Left lung (tissue), 10 donors: ENCODE results near the gene CD6. TPM values are rescaled to one million over a fixed set of nuclear protein-coding genes. Genes with fewer than 3 reads are reported as not detected.

Experiments used
- ATAC-seq: fragments of 200-7000 bp; cut with Tn5 transposase; one replicate; pipeline ENCODE4 v1.9.1; 2020; ENCODE audit warnings: moderate library complexity
- DNase-seq, 4 donors: peaks; one replicate each; pipeline ENCODE4 v3.0.0-alpha.2; 2013 to 2020
- H3K27ac ChIP-seq, 2 donors: fragments of 200-600 bp; sonication (generic) in 1 of 2; one replicate each; pipeline versions ENCODE4 v1.5.0 to v1.8.0; 2020 to 2021
- H3K27me3 ChIP-seq, 2 donors: fragments of 200-600 bp; sonication (generic) in 1 of 2; one replicate each; pipeline versions ENCODE4 v1.5.0 to v1.8.0; 2020 to 2021
- H3K36me3 ChIP-seq, 2 donors: fragments of 200-600 bp; sonication (generic) in 1 of 2; one replicate each; pipeline versions ENCODE4 v1.5.0 to v1.8.0; 2020 to 2021
- H3K4me1 ChIP-seq, 2 donors: fragments of 200-600 bp; one replicate each; pipeline ENCODE4 v1.8.0; 2021
- H3K4me3 ChIP-seq, 2 donors: fragments of 200-600 bp; sonication (generic) in 1 of 2; one replicate each; pipeline versions ENCODE4 v1.5.0 to v1.8.0; 2020 to 2021; ENCODE audit warnings: mild to moderate bottlenecking in 1 of 2
- H3K9me3 ChIP-seq, 2 donors: fragments of 200-600 bp; sonication (generic) in 1 of 2; one replicate each; pipeline versions ENCODE4 v1.5.0 to v1.8.0; 2020 to 2021
- CTCF ChIP-seq, 2 donors: fragments of 200-600 bp; sonication (generic) in 1 of 2; IDR thresholded peaks; one replicate each; pipeline versions ENCODE4 v1.5.0 to v1.8.0; 2021; ENCODE audit warnings: antibody characterized with exemption in 2 of 2
- intact Hi-C, 2 donors: fragments of 100-400 bp; cut with DNase I; formaldehyde crosslinking; loops; one replicate each; pipeline versions ENCODE4 v1.11.2 to v1.14.2; 2022
- polyA plus RNA-seq, 6 donors: library from polyadenylated mRNA; unstranded; fragments of 120-200 nt; gene quantifications; one replicate each; pipeline ENCODE4 v1.2.1, GENCODE V29; 2013; ENCODE audit not compliant: insufficient read length in 6 of 6
- total RNA-seq, 2 donors: library from RNA; stranded (reverse); fragmentation: NEBNext Ultra II Directional; extraction: Animal tissue kit (Norgen Biotek cat#: 25700); gene quantifications; one replicate each; pipeline ENCODE4 v1.2.1, GENCODE V29; 2021
- donor health status: DM: no; HTN: yes; CAD: no.
- donor health status: DM: no; HTN: no; CAD: no.

The CD6 gene
- total and polyA plus RNA-seq, 8 donors: 0.66 to 6.3 (median 1.7) TPM

- H3K9me3 ChIP-seq: no peaks in the 10 kb centered on the region
Observed at GRCh38 chr11:61053191-61053590, 81.7 kb downstream of the CD6 start.

GRCh38 chr11:61054513-61054912 is 83.0 kb downstream of the CD6 start:
- Histone ChIP-seq H3K27me3 (no peaks in the 10 kb centered on the region), H3K27ac (no peak overlapping the region), H3K36me3 (no peaks in the 10 kb centered on the region), H3K9me3 (no peaks in the 10 kb centered on the region), H3K4me3 (no peak overlapping the region), H3K4me1 (no peaks in the 10 kb centered on the region)
- DNase-seq (no peak), ATAC-seq (no peak)
- no peak for TF ChIP-seq CTCF (IDR thresholded peaks at IDR 0.05)
- intact Hi-C loops: no loop called here

More at GRCh38 chr11:61053191-61053590, 81.7 kb downstream of the CD6 start:
- no peaks in the 10 kb centered on the region for H3K27me3 ChIP-seq
- no peak overlapping the region for H3K4me3 ChIP-seq
- ATAC-seq (no peak), DNase-seq (no peak)
- H3K27ac ChIP-seq: no peak overlapping the region
- no peak for TF ChIP-seq CTCF (IDR thresholded peaks at IDR 0.05)
- intact Hi-C loops: no loop called here
- H3K4me1 ChIP-seq: no peaks in the 10 kb centered on the region
- H3K36me3 ChIP-seq: no peaks in the 10 kb centered on the region

- H3K27ac ChIP-seq: no peak overlapping the region
- H3K36me3 ChIP-seq: no peaks in the 10 kb centered on the region
- ATAC-seq: no peak
- H3K9me3 ChIP-seq: no peaks in the 10 kb centered on the region
- H3K4me1 ChIP-seq: no peaks in the 10 kb centered on the region
- H3K27me3 ChIP-seq: no peaks in the 10 kb centered on the region
- TF ChIP-seq CTCF (IDR thresholded peaks at IDR 0.05): no peak
- no peak for DNase-seq
- no peak overlapping the region for H3K4me3 ChIP-seq
- intact Hi-C loops: no loop called here
Observed at GRCh38 chr11:61054927-61055562, 83.6 kb downstream of the CD6 start.

- no peak for DNase-seq
Observed at GRCh38 chr11:61055776-61056175, 84.3 kb downstream of the CD6 start.

GRCh38 chr11:61056571-61056970 is 85.1 kb downstream of the CD6 start:
- no peak for ATAC-seq
- Histone ChIP-seq H3K27me3 (no peaks in the 10 kb centered on the region), H3K4me1 (peaks cover 0 to 3% of the 10 kb centered on the region in 2 donors), H3K27ac (no peak overlapping the region), H3K4me3 (no peak overlapping the region), H3K9me3 (no peaks in the 10 kb centered on the region), H3K36me3 (no peaks in the 10 kb centered on the region)
- intact Hi-C loops: no loop called here
- no peak for TF ChIP-seq CTCF (IDR thresholded peaks at IDR 0.05)
- no peak for DNase-seq

More at GRCh38 chr11:61055776-61056175, 84.3 kb downstream of the CD6 start:
- no peak for ATAC-seq
- Histone ChIP-seq H3K9me3 (no peaks in the 10 kb centered on the region), H3K4me1 (peaks cover 0 to under 1% of the 10 kb centered on the region in 2 donors), H3K4me3 (no peak overlapping the region), H3K27ac (no peak overlapping the region), H3K27me3 (no peaks in the 10 kb centered on the region), H3K36me3 (no peaks in the 10 kb centered on the region)
- no peak for TF ChIP-seq CTCF (IDR thresholded peaks at IDR 0.05)
- intact Hi-C loops: no loop called here
